Activated naive CD8-positive, alpha-beta T cell (primary cell): ENCODE measurements around the gene BACE2.
"Not testable (repeated sequence)": the region's sequence is repeated elsewhere in the genome, so short reads cannot be mapped to it uniquely, and the experiment has no call there.

Experiments
- H3K27ac Mint-ChIP-seq: one replicate; pipeline ENCODE4 v1.8.0; 2021; ENCODE audit warnings: mixed read lengths
- H3K27me3 Mint-ChIP-seq: one replicate; pipeline ENCODE4 v1.8.0; 2021; ENCODE audit warnings: mixed read lengths
- H3K36me3 Mint-ChIP-seq: one replicate; pipeline ENCODE4 v1.8.0; 2021; ENCODE audit warnings: mixed read lengths
- H3K4me1 Mint-ChIP-seq: one replicate; pipeline ENCODE4 v1.8.0; 2021; ENCODE audit warnings: low read depth, mixed read lengths
- H3K4me3 Mint-ChIP-seq: one replicate; pipeline ENCODE4 v1.8.0; 2021; ENCODE audit warnings: mild to moderate bottlenecking, mixed read lengths
- H3K9me3 Mint-ChIP-seq: one replicate; pipeline ENCODE4 v1.8.0; 2021; ENCODE audit warnings: low read depth, mixed read lengths

BACE2 gene

GRCh38 chr21:41313285-41314164 is 145.6 kb downstream of the BACE2 start:
- not testable (repeated sequence) for H3K9me3 Mint-ChIP-seq, H3K27ac Mint-ChIP-seq, H3K36me3 Mint-ChIP-seq, H3K4me1 Mint-ChIP-seq, H3K4me3 Mint-ChIP-seq
- H3K27me3 Mint-ChIP-seq = peaks cover 25% of the 10 kb centered on the region

GRCh38 chr21:41315726-41316125 is 147.8 kb downstream of the BACE2 start:
- no peaks in the 10 kb centered on the region for H3K36me3 Mint-ChIP-seq
- peaks cover 23% of the 10 kb centered on the region for H3K27me3 Mint-ChIP-seq
- no peaks in the 10 kb centered on the region for H3K9me3 Mint-ChIP-seq
- no peak overlapping the region for H3K4me3 Mint-ChIP-seq
- H3K4me1 Mint-ChIP-seq = peaks cover 5% of the 10 kb centered on the region
- no peak overlapping the region for H3K27ac Mint-ChIP-seq

- H3K4me1 Mint-ChIP-seq = peaks cover 12% of the 10 kb centered on the region
- H3K27me3 Mint-ChIP-seq = peaks cover 24% of the 10 kb centered on the region
- no peak within 1 kb of the TSS for H3K27ac Mint-ChIP-seq
- no peaks in the 10 kb centered on the region for H3K36me3 Mint-ChIP-seq
- peak within 1 kb of the TSS; percentile 67 for H3K4me3 Mint-ChIP-seq
- H3K9me3 Mint-ChIP-seq = no peaks in the 10 kb centered on the region
Observed at GRCh38 chr21:41316200-41317062, 148.5 kb downstream of the BACE2 start, which contains the start of gene FAM3B. Gene FAM3B, plus strand, starts transcription at chr21:41316801. Its CDS starts 79 bp downstream, at chr21:41316880.

- H3K9me3 Mint-ChIP-seq = no peaks in the 10 kb centered on the region
- no peaks in the 10 kb centered on the region for H3K36me3 Mint-ChIP-seq
- peak overlapping the region; percentile 67 for H3K4me3 Mint-ChIP-seq
- no peak overlapping the region for H3K27ac Mint-ChIP-seq
- H3K4me1 Mint-ChIP-seq = peaks cover 17% of the 10 kb centered on the region
- H3K27me3 Mint-ChIP-seq = peaks cover 26% of the 10 kb centered on the region
Observed at GRCh38 chr21:41317063-41317392, 149.1 kb downstream of the BACE2 start.

GRCh38 chr21:41317458-41317857 is 149.5 kb downstream of the BACE2 start:
- peak overlapping the region; percentile 67 for H3K4me3 Mint-ChIP-seq
- no peak overlapping the region for H3K27ac Mint-ChIP-seq
- H3K27me3 Mint-ChIP-seq = peaks cover 26% of the 10 kb centered on the region
- H3K4me1 Mint-ChIP-seq = peaks cover 17% of the 10 kb centered on the region
- no peaks in the 10 kb centered on the region for H3K36me3 Mint-ChIP-seq
- H3K9me3 Mint-ChIP-seq = no peaks in the 10 kb centered on the region

- no peak overlapping the region for H3K27ac Mint-ChIP-seq
- no peaks in the 10 kb centered on the region for H3K9me3 Mint-ChIP-seq
- peaks cover 26% of the 10 kb centered on the region for H3K27me3 Mint-ChIP-seq
- H3K4me3 Mint-ChIP-seq = no peak overlapping the region
- no peaks in the 10 kb centered on the region for H3K36me3 Mint-ChIP-seq
- peaks cover 17% of the 10 kb centered on the region for H3K4me1 Mint-ChIP-seq
Observed at GRCh38 chr21:41318218-41318617, 150.3 kb downstream of the BACE2 start.

GRCh38 chr21:41319273-41319672 is 151.3 kb downstream of the BACE2 start:
- no peak overlapping the region for H3K4me3 Mint-ChIP-seq
- no peak overlapping the region for H3K27ac Mint-ChIP-seq
- no peaks in the 10 kb centered on the region for H3K9me3 Mint-ChIP-seq
- H3K4me1 Mint-ChIP-seq = peaks cover 17% of the 10 kb centered on the region
- H3K36me3 Mint-ChIP-seq = no peaks in the 10 kb centered on the region
- H3K27me3 Mint-ChIP-seq = peaks cover 26% of the 10 kb centered on the region

GRCh38 chr21:41321211-41321907 is 153.4 kb downstream of the BACE2 start:
- H3K9me3 Mint-ChIP-seq = no peaks in the 10 kb centered on the region
- H3K36me3 Mint-ChIP-seq = no peaks in the 10 kb centered on the region
- peaks cover 10% of the 10 kb centered on the region for H3K27me3 Mint-ChIP-seq
- no peak overlapping the region for H3K27ac Mint-ChIP-seq
- H3K4me3 Mint-ChIP-seq = no peak overlapping the region
- peaks cover 15% of the 10 kb centered on the region for H3K4me1 Mint-ChIP-seq

- Mint-ChIP-seq H3K27me3 (peaks cover 10% of the 10 kb centered on the region), H3K36me3 (no peaks in the 10 kb centered on the region), H3K4me1 (peaks cover 15% of the 10 kb centered on the region), H3K9me3 (no peaks in the 10 kb centered on the region), H3K27ac (no peak overlapping the region), H3K4me3 (no peak overlapping the region)
Observed at GRCh38 chr21:41321908-41322495, 154.0 kb downstream of the BACE2 start.

GRCh38 chr21:41322496-41323382 is 154.8 kb downstream of the BACE2 start:
- peaks cover 13% of the 10 kb centered on the region for H3K4me1 Mint-ChIP-seq
- peaks cover 6% of the 10 kb centered on the region for H3K27me3 Mint-ChIP-seq
- H3K27ac Mint-ChIP-seq = no peak overlapping the region
- no peaks in the 10 kb centered on the region for H3K36me3 Mint-ChIP-seq
- H3K4me3 Mint-ChIP-seq = no peak overlapping the region
- no peaks in the 10 kb centered on the region for H3K9me3 Mint-ChIP-seq

GRCh38 chr21:41325138-41325912 is 157.4 kb downstream of the BACE2 start:
- no peak overlapping the region for H3K27ac Mint-ChIP-seq
- H3K4me1 Mint-ChIP-seq = peaks cover 13% of the 10 kb centered on the region
- no peak overlapping the region for H3K4me3 Mint-ChIP-seq
- H3K9me3 Mint-ChIP-seq = no peaks in the 10 kb centered on the region
- peaks cover 3% of the 10 kb centered on the region for H3K27me3 Mint-ChIP-seq
- no peaks in the 10 kb centered on the region for H3K36me3 Mint-ChIP-seq

GRCh38 chr21:41326414-41327080 is 158.6 kb downstream of the BACE2 start:
- H3K4me1 Mint-ChIP-seq = peaks cover 5% of the 10 kb centered on the region
- H3K27ac Mint-ChIP-seq = no peak overlapping the region
- H3K9me3 Mint-ChIP-seq = no peaks in the 10 kb centered on the region
- H3K4me3 Mint-ChIP-seq = no peak overlapping the region
- no peaks in the 10 kb centered on the region for H3K36me3 Mint-ChIP-seq
- H3K27me3 Mint-ChIP-seq = peaks cover 2% of the 10 kb centered on the region

GRCh38 chr21:41327753-41328152 is 159.8 kb downstream of the BACE2 start:
- no peaks in the 10 kb centered on the region for H3K9me3 Mint-ChIP-seq
- H3K36me3 Mint-ChIP-seq = no peaks in the 10 kb centered on the region
- no peaks in the 10 kb centered on the region for H3K27me3 Mint-ChIP-seq
- H3K4me1 Mint-ChIP-seq = no peaks in the 10 kb centered on the region
- no peak overlapping the region for H3K27ac Mint-ChIP-seq
- H3K4me3 Mint-ChIP-seq = no peak overlapping the region
